Measurements from ENCODE around the gene UBA1. TPM values are rescaled to one million over a fixed set of nuclear protein-coding genes. Genes with fewer than 3 reads are reported as not detected.

The UBA1 gene
- total RNA-seq, 1 experiment from 2014 or later = 275 TPM

DNA sequence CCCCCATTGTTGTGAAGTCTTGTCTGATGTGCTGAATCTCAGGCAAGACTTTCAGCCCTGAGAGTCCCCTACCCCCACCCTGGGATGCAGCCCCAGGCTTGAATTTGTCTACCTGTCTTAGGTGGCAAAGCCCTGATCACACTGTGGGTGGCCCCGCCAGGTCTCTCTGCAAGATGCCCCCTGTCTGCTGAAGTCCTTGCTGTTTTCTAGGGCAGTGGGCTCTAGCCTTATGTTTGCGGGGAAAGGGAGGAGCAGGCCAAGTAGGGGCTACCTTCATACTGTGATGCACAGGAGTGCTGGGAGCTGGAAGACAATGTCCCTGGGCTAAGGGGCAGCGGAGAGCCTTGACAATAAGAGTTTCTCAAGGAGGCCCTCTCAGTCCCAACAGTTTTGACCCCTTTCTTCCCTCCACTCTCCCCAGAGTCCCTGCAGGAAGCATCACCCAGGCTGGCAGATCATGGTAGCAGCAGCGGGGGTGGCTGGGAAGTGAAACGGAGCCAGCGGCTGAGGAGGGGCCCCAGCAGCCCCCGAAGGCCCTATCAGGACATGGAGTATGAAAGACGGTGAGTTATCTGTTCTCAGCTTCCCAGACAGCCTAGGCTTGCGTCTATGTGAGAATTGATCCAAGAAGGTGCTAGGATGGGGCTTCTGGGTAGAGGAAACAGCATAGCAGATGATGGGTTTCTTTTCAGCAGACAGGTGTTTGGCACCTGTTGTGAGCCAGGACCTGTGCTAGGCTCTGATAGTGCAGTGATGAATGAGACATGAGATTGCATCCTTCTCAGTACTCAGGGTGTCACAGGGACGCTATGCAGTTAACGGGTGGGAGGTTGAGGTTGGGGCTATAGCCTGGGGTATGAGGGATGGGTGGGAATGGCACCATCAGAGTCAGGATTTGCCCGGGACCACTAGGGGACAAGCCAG is 46.4 kb upstream of the UBA1 start:
- Histone ChIP-seq H3K9me2 (ENCODE audit: insufficient read depth) (no peaks in the 10 kb centered on the region), H3K9me3 (ENCODE audit: control insufficient read depth in 1 of 2, insufficient read depth in 1 of 2, low read depth in 1 of 2, low read length in 2 of 2) (no peaks in the 10 kb centered on the region), H3K4me1 (ENCODE audit: control insufficient read depth in 1 of 2, insufficient read depth in 2 of 2, low read length in 2 of 2) (peaks cover 0 to 13% of the 10 kb centered on the region in 2 experiments; a peak in 2 of 4 replicates), H3K9ac (ENCODE audit: low read length) (no peak overlapping the region), H3K79me2 (ENCODE audit: insufficient read depth, low read length) (peaks cover 81% of the 10 kb centered on the region), H3K36me3 (ENCODE audit: control insufficient read depth in 1 of 2, insufficient read depth in 2 of 2, low read length in 2 of 2) (no peaks in the 10 kb centered on the region; a peak in 2 of 4 replicates), H3K27ac (ENCODE audit: low read depth, low read length) (no peak overlapping the region), H3K27me3 (ENCODE audit: insufficient read depth, low read length) (no peaks in the 10 kb centered on the region), H3K4me3 (replicated peaks in 1 of 2; ENCODE audit: low read depth in 1 of 2, low read length in 2 of 2) (peak overlapping the region; percentile 65 to 77; a peak in 1 of 4 replicates), H2AFZ (ENCODE audit: low read depth, low read length, poor library complexity, severe bottlenecking) (no peak overlapping the region), H4K20me1 (ENCODE audit: insufficient read depth) (no peaks in the 10 kb centered on the region), H3K4me2 (ENCODE audit: low read length) (peak overlapping the region; percentile 89; the same call in 1 of the 2 replicates)
- ChIA-PET POLR2A (no interaction called here), RAD21 (ENCODE audit: low non-redundant PET in 1 of 2, low total read pairs in 2 of 2, uncharacterized antibody in 2 of 2, unreplicated experiment in 2 of 2) (no interaction called here), CTCF (no interaction called here)
- BruUV-seq (replicated peaks) = no TSS peak
- ATAC-seq = no peak
- no peak for TF ChIP-seq EZH2phosphoT487 (IDR thresholded peaks at IDR 0.05; ENCODE audit: borderline replicate concordance)
- intact Hi-C loops (cut with micrococcal nuclease) = no loop called here
- DNase-seq (ENCODE audit: low read depth, low spot score) = no peak

GRCh38 chrX:47148946-47149345 is 44.7 kb upstream of the UBA1 start:
- ChIA-PET CTCF (no interaction called here), POLR2A (no interaction called here), RAD21 (ENCODE audit: low non-redundant PET in 1 of 2, low total read pairs in 2 of 2, uncharacterized antibody in 2 of 2, unreplicated experiment in 2 of 2) (no interaction called here)
- no peak overlapping the region for H3K4me3 ChIP-seq (replicated peaks in 1 of 2; ENCODE audit: low read depth in 1 of 2, low read length in 2 of 2)
- no peak overlapping the region for H3K4me2 ChIP-seq (ENCODE audit: low read length)
- peaks cover 0 to 7% of the 10 kb centered on the region in 2 experiments; a peak in 2 of 4 replicates for H3K4me1 ChIP-seq (ENCODE audit: control insufficient read depth in 1 of 2, insufficient read depth in 2 of 2, low read length in 2 of 2)
- H3K27me3 ChIP-seq (ENCODE audit: insufficient read depth, low read length) = no peaks in the 10 kb centered on the region
- intact Hi-C loops (cut with micrococcal nuclease) = no loop called here
- no peaks in the 10 kb centered on the region for H3K9me2 ChIP-seq (ENCODE audit: insufficient read depth)
- H3K36me3 ChIP-seq (ENCODE audit: control insufficient read depth in 1 of 2, insufficient read depth in 2 of 2, low read length in 2 of 2) = no peaks in the 10 kb centered on the region; a peak in 1 of 4 replicates
- H3K9me3 ChIP-seq (ENCODE audit: control insufficient read depth in 1 of 2, insufficient read depth in 1 of 2, low read depth in 1 of 2, low read length in 2 of 2) = no peaks in the 10 kb centered on the region
- TF ChIP-seq ATF3 (IDR thresholded peaks at IDR 0.05) = no peak
- no peak for TF ChIP-seq YY1 (IDR thresholded peaks at IDR 0.05; ENCODE audit: extremely low read depth, insufficient replicate concordance, low read depth, low read length)
- TF ChIP-seq EZH2 (IDR thresholded peaks at IDR 0.05) = no peak
- no peak for TF ChIP-seq FOSL1 (IDR thresholded peaks at IDR 0.05; ENCODE audit: low read depth)
- TF ChIP-seq CBX3 (IDR thresholded peaks at IDR 0.05; ENCODE audit: low read depth) = no peak
- no peak overlapping the region for H2AFZ ChIP-seq (ENCODE audit: low read depth, low read length, poor library complexity, severe bottlenecking)
- DNase-seq (ENCODE audit: low read depth, low spot score) (no peak), ATAC-seq (no peak)
- H4K20me1 ChIP-seq (ENCODE audit: insufficient read depth) = no peaks in the 10 kb centered on the region
- H3K27ac ChIP-seq (ENCODE audit: low read depth, low read length) = no peak overlapping the region
- H3K79me2 ChIP-seq (ENCODE audit: insufficient read depth, low read length) = peaks cover 85% of the 10 kb centered on the region
- BruUV-seq (replicated peaks) = no TSS peak
- no peak overlapping the region for H3K9ac ChIP-seq (ENCODE audit: low read length)
